DMS153 treated with DMSO at 0.1 percent for 48 hours (cell line): ENCODE data around the gene PRRC1.

Experiments used
- DNase-seq: peaks from one replicate; lab custom pipeline; 2025; ENCODE audit not compliant: unreplicated experiment; lab: John Stamatoyannopoulos, UW

PRRC1 gene

GRCh38 chr5:127574852-127575679 lies 57.6 kb downstream of the PRRC1 start:
- no peak for DNase-seq

GRCh38 chr5:127577458-127577857 lies 60.0 kb downstream of the PRRC1 start:
- DNase-seq = no peak

- no peak for DNase-seq
These were observed 63.3 kb downstream of the PRRC1 start for GRCh38 chr5:127580731-127581130.

GRCh38 chr5:127581450-127581849 lies 64.0 kb downstream of the PRRC1 start:
- no peak for DNase-seq

GRCh38 chr5:127582773-127583370 lies 65.4 kb downstream of the PRRC1 start:
- no peak for DNase-seq

- no peak for DNase-seq
These were observed 66.4 kb downstream of the PRRC1 start for GRCh38 chr5:127583866-127584265.

- DNase-seq = no peak
These were observed 68.2 kb downstream of the PRRC1 start for GRCh38 chr5:127585661-127586060.

- no peak for DNase-seq
These were observed 68.8 kb downstream of the PRRC1 start for GRCh38 chr5:127586066-127586770.

GRCh38 chr5:127586811-127587210 lies 69.4 kb downstream of the PRRC1 start:
- DNase-seq = no peak

- no peak for DNase-seq
These were observed 69.9 kb downstream of the PRRC1 start for GRCh38 chr5:127587246-127587917.

- no peak for DNase-seq
These were observed 70.9 kb downstream of the PRRC1 start for GRCh38 chr5:127588368-127588767.

GRCh38 chr5:127589309-127590030 lies 72.0 kb downstream of the PRRC1 start:
- DNase-seq = no peak

GRCh38 chr5:127590156-127590722 lies 72.8 kb downstream of the PRRC1 start:
- no peak for DNase-seq

GRCh38 chr5:127595484-127596368 lies 78.3 kb downstream of the PRRC1 start:
- no peak for DNase-seq

GRCh38 chr5:127596501-127596900 lies 79.1 kb downstream of the PRRC1 start:
- no peak for DNase-seq

GRCh38 chr5:127599320-127599719 lies 81.9 kb downstream of the PRRC1 start:
- DNase-seq = no peak

GRCh38 chr5:127599847-127600246 lies 82.4 kb downstream of the PRRC1 start:
- no peak for DNase-seq

GRCh38 chr5:127601111-127601510 lies 83.7 kb downstream of the PRRC1 start:
- DNase-seq = no peak

GRCh38 chr5:127601601-127602000 lies 84.2 kb downstream of the PRRC1 start:
- no peak for DNase-seq
